HL-60 (cell line): ENCODE measurements around the gene VPS13D.

Experiments
- DNase-seq, 2 experiments: peaks; one replicate each; pipeline ENCODE4 v3.0.0-alpha.2; 2010 to 2020; ENCODE audit warnings: low read depth in 1 of 2, low spot score in 1 of 2
- H3K27ac ChIP-seq: fragments of 250-450 bp; sonication (Bioruptor Pico); replicated peaks from 2 replicates; pipeline ENCODE4 v1.5.1; 2020; ENCODE audit warnings: mild to moderate bottlenecking, moderate library complexity
- H3K27me3 ChIP-seq: fragments of 250-450 bp; sonication (Bioruptor Pico); 2 replicates; pipeline ENCODE4 v1.5.1; 2021; ENCODE audit warnings: mild to moderate bottlenecking, moderate library complexity; ENCODE audit not compliant: insufficient read depth, poor library complexity, severe bottlenecking
- H3K4me3 ChIP-seq: replicated peaks from 2 replicates; pipeline ENCODE4 v1.5.1; 2011; ENCODE audit warnings: mild to moderate bottlenecking, control low read depth, low read length; ENCODE audit not compliant: insufficient read depth
- CTCF ChIP-seq: IDR thresholded peaks from one replicate; pipeline ENCODE4 v1.5.1; 2011; ENCODE audit warnings: low read length, control low read depth, inconsistent platforms; ENCODE audit not compliant: insufficient read depth
- GABPA ChIP-seq: IDR thresholded peaks from 2 replicates; pipeline ENCODE4 v1.6.1; 2012; ENCODE audit warnings: low read depth
- POLR2AphosphoS5 ChIP-seq: IDR thresholded peaks from 2 replicates; pipeline ENCODE4 v1.6.1; 2012; ENCODE audit warnings: low read depth
- REST ChIP-seq: IDR thresholded peaks from 2 replicates; pipeline ENCODE4 v1.6.1; 2012; ENCODE audit warnings: low read depth; ENCODE audit not compliant: insufficient replicate concordance
- SPI1 ChIP-seq: IDR thresholded peaks from 2 replicates; pipeline ENCODE4 v1.6.1; 2012; ENCODE audit warnings: low read depth, mild to moderate bottlenecking, borderline replicate concordance

VPS13D gene

GRCh38 chr1:12555411-12556367 lies 325.9 kb downstream of the VPS13D start:
- no peak for TF ChIP-seq GABPA
- TF ChIP-seq SPI1 = no peak
- no peak for TF ChIP-seq CTCF

GRCh38 chr1:12556368-12556930 lies 326.6 kb downstream of the VPS13D start:
- H3K27me3 ChIP-seq = no peaks in the 10 kb centered on the region
- no peak overlapping the region for H3K4me3 ChIP-seq
- no peak for DNase-seq
- TF ChIP-seq CTCF (no peak), GABPA (no peak), SPI1 (no peak), REST (no peak), POLR2AphosphoS5 (no peak)
- no peak overlapping the region for H3K27ac ChIP-seq

More at GRCh38 chr1:12555411-12556367, 325.9 kb downstream of the VPS13D start:
- Histone ChIP-seq H3K27me3 (no peaks in the 10 kb centered on the region), H3K27ac (no peak overlapping the region), H3K4me3 (no peak overlapping the region)
- DNase-seq = no peak

- no peak for TF ChIP-seq CTCF
- TF ChIP-seq REST = no peak
- no peak for TF ChIP-seq GABPA
- TF ChIP-seq SPI1 = no peak
- TF ChIP-seq POLR2AphosphoS5 = no peak
- H3K27ac ChIP-seq = no peak overlapping the region
- DNase-seq = no peak
- H3K27me3 ChIP-seq = no peaks in the 10 kb centered on the region
- H3K4me3 ChIP-seq = no peak overlapping the region
Observed at GRCh38 chr1:12556957-12557935, 327.4 kb downstream of the VPS13D start.
